Activated T-helper 1 cell treated with anti-CD3 and anti-CD28 coated beads, Interleukin-12 subunit alpha, Interleukin-12 subunit beta, Interleukin-2, Interleukin-4 antibody, amounts not matched to agents 30 ng/mL and 10 ng/mL and 1 ng/mL, durations not matched to agents 14 hours and 24 hours and 36 hours (primary cell): ENCODE data around the gene RBM15. TPM values are rescaled to one million over a fixed set of nuclear protein-coding genes. Genes with fewer than 3 reads are reported as not detected.

Experiments used
- DNase-seq: peaks from one replicate; pipeline ENCODE4 v3.0.0; 2021; ENCODE audit warnings: low spot score
- H3K27ac Mint-ChIP-seq: one replicate; pipeline ENCODE4 v1.8.0; 2021; ENCODE audit warnings: mild to moderate bottlenecking, mixed read lengths
- H3K27me3 Mint-ChIP-seq: one replicate; pipeline ENCODE4 v1.8.0; 2022; ENCODE audit warnings: mild to moderate bottlenecking, moderate library complexity, mixed read lengths; ENCODE audit not compliant: insufficient read depth
- H3K36me3 Mint-ChIP-seq: one replicate; pipeline ENCODE4 v1.8.0; 2021; ENCODE audit warnings: low read depth, mixed read lengths
- H3K4me1 Mint-ChIP-seq: one replicate; pipeline ENCODE4 v1.8.0; 2021; ENCODE audit warnings: low read depth, mixed read lengths
- H3K4me3 Mint-ChIP-seq: one replicate; pipeline ENCODE4 v1.8.0; 2021; ENCODE audit warnings: mild to moderate bottlenecking, moderate library complexity, mixed read lengths
- H3K9me3 Mint-ChIP-seq: one replicate; pipeline ENCODE4 v1.8.0; 2021; ENCODE audit warnings: mixed read lengths
- intact Hi-C: fragments of 100-400 bp; cut with micrococcal nuclease; formaldehyde crosslinking; loops from one replicate; pipeline ENCODE4 v1.15.1; 2024
- total RNA-seq: library from RNA; stranded (reverse); gene quantifications from 2 replicates; pipeline ENCODE4 v1.2.3, GENCODE V29; 2022

The RBM15 gene
- total RNA-seq, 1 donor from 2014 or later, result 58.5 TPM

GRCh38 chr1:110328700-110329099 is 10.5 kb upstream of the RBM15 start:
- Mint-ChIP-seq H3K27me3 (peaks cover 3% of the 10 kb centered on the region), H3K27ac (no peak overlapping the region), H3K36me3 (no peaks in the 10 kb centered on the region), H3K4me1 (no peaks in the 10 kb centered on the region), H3K4me3 (no peak overlapping the region), H3K9me3 (no peaks in the 10 kb centered on the region)
- intact Hi-C loops, result no loop called here
- no peak for DNase-seq

- Mint-ChIP-seq H3K4me1 (peaks cover 20% of the 10 kb centered on the region), H3K4me3 (no peak overlapping the region), H3K9me3 (no peaks in the 10 kb centered on the region), H3K27me3 (no peaks in the 10 kb centered on the region), H3K27ac (no peak overlapping the region), H3K36me3 (peaks cover 6% of the 10 kb centered on the region)
- no peak for DNase-seq
- intact Hi-C loops, result loop anchor here (10.0 kb wide), 3 partner anchors 300 to 1370 kb away; partner anchors contain the start of gene CLCC1
These were observed 3.9 kb upstream of the RBM15 start for GRCh38 chr1:110335265-110335664.

DNA sequence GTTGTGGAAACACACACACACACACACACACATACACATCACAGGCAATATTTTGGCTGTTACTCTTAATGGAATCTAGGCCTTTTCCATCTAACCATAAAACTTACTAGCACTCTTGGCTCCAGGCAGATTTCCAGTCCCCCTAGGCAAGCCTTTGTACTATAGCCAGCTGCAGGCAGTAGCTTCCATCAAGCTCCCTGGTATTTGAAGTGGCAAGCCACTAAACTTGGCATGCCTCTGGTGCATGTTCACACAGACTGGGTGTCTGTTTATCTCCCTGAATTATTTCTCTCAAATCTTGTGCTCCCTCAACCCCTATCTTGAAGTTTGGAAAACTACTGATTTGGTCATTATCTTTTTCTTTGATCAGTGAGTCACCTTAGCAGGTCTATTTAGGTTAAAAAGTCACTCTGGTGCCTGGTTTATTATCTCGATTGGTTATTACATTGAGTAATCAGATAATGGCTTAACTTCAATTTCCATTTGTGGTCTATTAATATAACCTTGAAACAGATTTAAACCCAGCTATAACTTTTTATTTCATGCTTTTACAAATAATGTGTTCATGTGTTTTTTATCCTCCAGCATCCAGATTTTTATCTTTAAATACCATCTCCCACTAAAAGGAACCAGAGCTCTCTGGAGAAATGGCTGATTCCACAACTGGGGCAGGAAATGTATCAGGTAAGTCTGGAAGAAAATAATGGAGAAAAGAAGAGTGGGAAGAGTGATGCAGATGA is 2.7 kb upstream of the RBM15 start:
- Mint-ChIP-seq H3K27me3 (no peaks in the 10 kb centered on the region), H3K4me3 (peak overlapping the region; percentile 83), H3K9me3 (no peaks in the 10 kb centered on the region), H3K36me3 (peaks cover 17% of the 10 kb centered on the region), H3K4me1 (peaks cover 32% of the 10 kb centered on the region), H3K27ac (peak overlapping the region; percentile 69)
- intact Hi-C loops, result loop anchor here (10.0 kb wide), 3 partner anchors 298 to 1372 kb away; partner anchors contain the start of gene CLCC1
- no peak for DNase-seq

DNA sequence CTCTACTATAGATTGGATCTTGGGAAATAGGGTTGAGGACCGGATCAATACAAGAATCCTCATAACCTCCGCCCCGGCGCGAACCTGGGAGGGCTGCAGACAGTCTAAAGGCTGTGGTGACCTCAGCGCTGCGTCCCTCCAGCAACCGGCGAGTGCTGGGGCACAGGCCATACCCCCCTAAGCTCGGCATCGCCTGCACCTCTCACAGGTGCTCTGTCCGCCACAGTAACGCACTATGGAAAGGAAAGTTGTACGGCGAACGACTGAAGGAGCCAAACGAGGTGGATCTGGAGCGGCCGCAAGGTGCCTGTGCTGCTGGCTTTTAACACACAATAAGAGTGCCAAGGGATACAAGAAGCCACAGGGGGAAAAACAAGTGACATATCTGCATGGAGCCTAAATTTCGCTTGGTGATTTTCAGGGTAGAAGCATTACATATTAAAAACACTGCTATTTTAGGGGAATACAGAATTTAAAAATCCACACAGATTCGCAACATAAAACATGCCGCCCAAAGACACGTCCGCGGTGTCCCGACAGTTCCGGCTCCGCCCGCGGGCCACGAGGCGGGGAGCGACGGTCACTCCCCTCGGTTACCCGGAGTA is 1.4 kb upstream of the RBM15 start:
- Mint-ChIP-seq H3K27me3 (no peaks in the 10 kb centered on the region), H3K27ac (peak overlapping the region; percentile 98), H3K9me3 (no peaks in the 10 kb centered on the region), H3K4me3 (no peak overlapping the region), H3K4me1 (peaks cover 43% of the 10 kb centered on the region), H3K36me3 (peaks cover 30% of the 10 kb centered on the region)
- DNase-seq, result peak; percentile 43
- intact Hi-C loops, result loop anchor here (1.0 to 10.0 kb wide), 17 partner anchors 69 to 1645 kb away; partner anchors contain the start of genes AHCYL1, CLCC1, DDX20 and KCNC4

- H3K4me3 Mint-ChIP-seq, result no peak overlapping the region
- H3K27me3 Mint-ChIP-seq, result no peaks in the 10 kb centered on the region
- peaks cover 49% of the 10 kb centered on the region for H3K4me1 Mint-ChIP-seq
- H3K36me3 Mint-ChIP-seq, result peaks cover 35% of the 10 kb centered on the region
- peak; percentile 93 for DNase-seq
- intact Hi-C loops, result loop anchor here (1.0 to 10.0 kb wide), 17 partner anchors 69 to 1646 kb away; partner anchors contain the start of genes AHCYL1, CLCC1, DDX20 and KCNC4
- no peaks in the 10 kb centered on the region for H3K9me3 Mint-ChIP-seq
- peak overlapping the region; percentile 98 for H3K27ac Mint-ChIP-seq
These were observed 780 bp upstream of the RBM15 start for GRCh38 chr1:110338309-110338885.

DNA sequence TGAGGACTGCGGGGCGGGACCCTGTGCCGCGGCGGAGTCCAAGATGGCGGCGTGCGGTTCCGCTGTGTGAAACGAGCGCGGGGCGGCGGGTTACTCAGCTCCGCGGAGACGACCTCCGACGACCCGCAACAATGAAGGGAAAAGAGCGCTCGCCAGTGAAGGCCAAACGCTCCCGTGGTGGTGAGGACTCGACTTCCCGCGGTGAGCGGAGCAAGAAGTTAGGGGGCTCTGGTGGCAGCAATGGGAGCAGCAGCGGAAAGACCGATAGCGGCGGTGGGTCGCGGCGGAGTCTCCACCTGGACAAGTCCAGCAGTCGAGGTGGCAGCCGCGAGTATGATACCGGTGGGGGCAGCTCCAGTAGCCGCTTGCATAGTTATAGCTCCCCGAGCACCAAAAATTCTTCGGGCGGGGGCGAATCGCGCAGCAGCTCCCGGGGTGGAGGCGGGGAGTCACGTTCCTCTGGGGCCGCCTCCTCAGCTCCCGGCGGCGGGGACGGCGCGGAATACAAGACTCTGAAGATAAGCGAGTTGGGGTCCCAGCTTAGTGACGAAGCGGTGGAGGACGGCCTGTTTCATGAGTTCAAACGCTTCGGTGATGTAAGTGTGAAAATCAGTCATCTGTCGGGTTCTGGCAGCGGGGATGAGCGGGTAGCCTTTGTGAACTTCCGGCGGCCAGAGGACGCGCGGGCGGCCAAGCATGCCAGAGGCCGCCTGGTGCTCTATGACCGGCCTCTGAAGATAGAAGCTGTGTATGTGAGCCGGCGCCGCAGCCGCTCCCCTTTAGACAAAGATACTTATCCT is 430 bp downstream of the RBM15 start:
- Mint-ChIP-seq H3K27ac (no peak overlapping the region), H3K4me1 (peaks cover 60% of the 10 kb centered on the region), H3K9me3 (no peaks in the 10 kb centered on the region), H3K36me3 (peaks cover 46% of the 10 kb centered on the region), H3K27me3 (no peaks in the 10 kb centered on the region), H3K4me3 (no peak overlapping the region)
- intact Hi-C loops, result loop anchor here (1.0 to 10.0 kb wide), 18 partner anchors 10 to 1647 kb away; partner anchors contain the start of genes ATP5PB, CLCC1, DDX20 and GNAI3
- peak; percentile 53 for DNase-seq

GRCh38 chr1:110340207-110340468 is 961 bp downstream of the RBM15 start:
- Mint-ChIP-seq H3K27ac (no peak overlapping the region), H3K4me3 (no peak overlapping the region), H3K9me3 (no peaks in the 10 kb centered on the region), H3K27me3 (no peaks in the 10 kb centered on the region), H3K36me3 (peaks cover 46% of the 10 kb centered on the region), H3K4me1 (peaks cover 62% of the 10 kb centered on the region)
- intact Hi-C loops, result loop anchor here (2.0 kb wide), 1 partner anchor 17 kb away; no protein-coding TSS in a partner anchor
- DNase-seq, result no peak

DNA sequence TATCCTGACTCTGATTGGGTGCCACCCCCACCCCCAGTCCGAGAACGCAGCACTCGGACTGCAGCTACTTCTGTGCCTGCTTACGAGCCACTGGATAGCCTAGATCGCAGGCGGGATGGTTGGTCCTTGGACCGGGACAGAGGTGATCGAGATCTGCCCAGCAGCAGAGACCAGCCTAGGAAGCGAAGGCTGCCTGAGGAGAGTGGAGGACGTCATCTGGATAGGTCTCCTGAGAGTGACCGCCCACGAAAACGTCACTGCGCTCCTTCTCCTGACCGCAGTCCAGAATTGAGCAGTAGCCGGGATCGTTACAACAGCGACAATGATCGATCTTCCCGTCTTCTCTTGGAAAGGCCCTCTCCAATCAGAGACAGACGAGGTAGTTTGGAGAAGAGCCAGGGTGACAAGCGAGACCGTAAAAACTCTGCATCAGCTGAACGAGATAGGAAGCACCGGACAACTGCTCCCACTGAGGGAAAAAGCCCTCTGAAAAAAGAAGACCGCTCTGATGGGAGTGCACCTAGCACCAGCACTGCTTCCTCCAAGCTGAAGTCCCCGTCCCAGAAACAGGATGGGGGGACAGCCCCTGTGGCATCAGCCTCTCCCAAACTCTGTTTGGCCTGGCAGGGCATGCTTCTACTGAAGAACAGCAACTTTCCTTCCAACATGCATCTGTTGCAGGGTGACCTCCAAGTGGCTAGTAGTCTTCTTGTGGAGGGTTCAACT is 2.1 kb downstream of the RBM15 start:
- H3K4me3 Mint-ChIP-seq, result no peak overlapping the region
- H3K36me3 Mint-ChIP-seq, result peaks cover 54% of the 10 kb centered on the region
- DNase-seq, result no peak
- no peak overlapping the region for H3K27ac Mint-ChIP-seq
- H3K9me3 Mint-ChIP-seq, result no peaks in the 10 kb centered on the region
- H3K27me3 Mint-ChIP-seq, result no peaks in the 10 kb centered on the region
- intact Hi-C loops, result loop anchor here (2.0 kb wide), 1 partner anchor 15 kb away; no protein-coding TSS in a partner anchor
- H3K4me1 Mint-ChIP-seq, result peaks cover 66% of the 10 kb centered on the region

DNA sequence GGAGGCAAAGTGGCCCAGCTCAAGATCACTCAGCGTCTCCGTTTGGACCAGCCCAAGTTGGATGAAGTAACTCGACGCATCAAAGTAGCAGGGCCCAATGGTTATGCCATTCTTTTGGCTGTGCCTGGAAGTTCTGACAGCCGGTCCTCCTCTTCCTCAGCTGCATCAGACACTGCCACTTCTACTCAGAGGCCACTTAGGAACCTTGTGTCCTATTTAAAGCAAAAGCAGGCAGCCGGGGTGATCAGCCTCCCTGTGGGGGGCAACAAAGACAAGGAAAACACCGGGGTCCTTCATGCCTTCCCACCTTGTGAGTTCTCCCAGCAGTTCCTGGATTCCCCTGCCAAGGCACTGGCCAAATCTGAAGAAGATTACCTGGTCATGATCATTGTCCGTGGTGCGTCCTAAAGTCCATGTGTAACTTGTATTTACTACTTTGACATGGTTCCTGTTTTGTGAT is 2.7 kb downstream of the RBM15 start:
- Mint-ChIP-seq H3K27ac (peak overlapping the region; percentile 31), H3K4me1 (peaks cover 66% of the 10 kb centered on the region), H3K27me3 (no peaks in the 10 kb centered on the region), H3K9me3 (no peaks in the 10 kb centered on the region), H3K36me3 (peaks cover 60% of the 10 kb centered on the region), H3K4me3 (no peak overlapping the region)
- no peak for DNase-seq
- intact Hi-C loops, result loop anchor here (2.0 kb wide), 1 partner anchor 15 kb away; no protein-coding TSS in a partner anchor

GRCh38 chr1:110343249-110343648 is 4.1 kb downstream of the RBM15 start:
- Mint-ChIP-seq H3K27me3 (no peaks in the 10 kb centered on the region), H3K27ac (peak overlapping the region; percentile 83), H3K4me3 (no peak overlapping the region), H3K9me3 (no peaks in the 10 kb centered on the region), H3K4me1 (peaks cover 76% of the 10 kb centered on the region), H3K36me3 (peaks cover 70% of the 10 kb centered on the region)
- intact Hi-C loops, result no loop called here
- no peak for DNase-seq

DNA sequence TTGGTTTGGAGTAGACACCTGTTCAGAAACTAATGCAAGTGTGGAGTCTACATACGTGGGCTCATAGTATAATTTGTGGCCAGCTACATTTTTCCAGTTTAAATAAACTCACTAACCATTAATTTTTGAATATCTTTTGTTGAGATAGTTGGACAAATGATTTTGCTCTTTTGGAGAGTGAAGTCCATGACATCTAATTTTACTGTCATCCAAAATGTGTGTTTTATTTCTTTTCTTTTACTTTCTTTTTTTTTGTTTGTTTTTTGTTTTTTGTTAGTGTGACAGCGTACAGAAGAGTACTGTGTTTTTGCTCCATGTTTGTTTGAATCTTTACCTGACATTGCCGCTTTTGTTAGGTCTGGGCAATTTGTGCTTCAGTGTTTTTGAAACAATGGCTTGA is 5.0 kb downstream of the RBM15 start:
- DNase-seq, result no peak
- Mint-ChIP-seq H3K27ac (peak overlapping the region; percentile 83), H3K27me3 (no peaks in the 10 kb centered on the region), H3K4me1 (peaks cover 85% of the 10 kb centered on the region), H3K36me3 (peaks cover 76% of the 10 kb centered on the region), H3K9me3 (no peaks in the 10 kb centered on the region), H3K4me3 (peak overlapping the region; percentile 49)
- intact Hi-C loops, result no loop called here

- intact Hi-C loops, result loop anchor here (5.0 kb wide), 1 partner anchor 42 kb away; no protein-coding TSS in a partner anchor
- DNase-seq, result no peak
- Mint-ChIP-seq H3K4me3 (peak overlapping the region; percentile 16), H3K27me3 (no peaks in the 10 kb centered on the region), H3K4me1 (peaks cover 92% of the 10 kb centered on the region), H3K36me3 (peaks cover 75% of the 10 kb centered on the region), H3K27ac (peak overlapping the region; percentile 2), H3K9me3 (no peaks in the 10 kb centered on the region)
These were observed 6.3 kb downstream of the RBM15 start for GRCh38 chr1:110345480-110345879.
